Suppressor macrophage treated with lipopolysaccharide for 1 hour (primary cell): Measurements from ENCODE around the gene EIPR1.
"Not testable (repeated sequence)": the region's sequence is repeated elsewhere in the genome, so short reads cannot be mapped to it uniquely, and the experiment has no call there.

Source experiments
- DNase-seq, 3 donors: peaks; one replicate each; pipeline ENCODE4 v3.0.0-alpha.2; 2020 to 2022

Gene EIPR1

DNA sequence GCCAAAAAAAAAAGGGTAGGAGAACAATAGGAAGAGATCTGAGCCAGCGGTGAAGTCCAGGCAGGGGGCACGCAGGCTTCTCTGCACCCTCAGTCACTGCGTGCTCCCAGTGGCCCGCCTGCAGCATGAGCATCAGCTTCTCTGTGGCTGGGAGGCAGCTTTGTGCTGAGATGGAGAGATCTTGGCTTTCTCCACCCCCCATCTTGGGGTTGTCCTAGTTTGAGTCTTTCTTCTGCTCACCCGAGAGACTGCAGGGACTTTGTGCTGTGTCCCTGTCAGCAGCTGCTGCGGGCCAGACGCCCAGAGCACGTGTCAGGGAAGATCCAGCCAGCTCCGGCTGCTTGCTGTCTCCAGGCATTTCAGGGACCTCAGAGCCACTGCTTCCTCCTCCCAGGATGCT is 22.2 kb upstream of the EIPR1 start:
- no peak for DNase-seq

DNA sequence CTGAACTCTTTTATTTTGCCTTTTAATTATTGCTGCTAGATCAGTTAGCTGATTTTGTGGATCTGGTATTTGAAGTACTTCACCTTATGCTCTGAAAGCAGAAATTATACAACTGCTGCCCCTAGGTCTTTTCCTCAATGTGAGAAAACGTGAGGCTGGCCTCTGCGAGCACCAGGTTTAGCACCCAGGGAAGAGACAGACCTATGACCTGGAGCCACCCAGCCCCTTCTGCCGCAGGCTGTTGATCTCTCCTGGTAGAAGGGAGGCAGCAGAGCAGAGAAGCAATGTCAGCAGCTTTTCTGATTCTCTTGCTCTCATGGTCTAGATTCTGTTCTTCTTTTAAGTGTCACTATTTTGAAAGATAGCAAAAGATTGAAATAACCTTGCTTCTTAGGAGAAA is 21.8 kb upstream of the EIPR1 start:
- DNase-seq = no peak

DNA sequence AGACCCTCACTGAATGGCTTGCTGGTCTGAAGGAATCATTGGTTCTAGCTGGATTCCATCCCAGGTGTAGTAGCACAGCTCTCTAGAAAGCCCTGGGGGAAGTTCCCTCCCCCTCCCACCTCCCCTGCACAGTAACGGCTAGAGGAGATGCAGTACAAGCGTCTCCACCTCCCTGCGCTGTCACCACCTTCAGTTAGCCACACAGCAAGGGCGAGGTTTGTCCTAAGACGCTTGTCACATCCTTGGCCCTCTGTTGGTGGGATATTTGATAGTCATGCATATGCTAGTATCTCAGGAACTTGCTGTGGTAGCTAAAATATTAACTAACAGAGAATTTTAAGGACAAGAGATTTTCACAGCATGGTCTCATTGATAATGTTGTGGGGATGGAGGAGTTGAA is 21.2 kb upstream of the EIPR1 start:
- no peak for DNase-seq

DNA sequence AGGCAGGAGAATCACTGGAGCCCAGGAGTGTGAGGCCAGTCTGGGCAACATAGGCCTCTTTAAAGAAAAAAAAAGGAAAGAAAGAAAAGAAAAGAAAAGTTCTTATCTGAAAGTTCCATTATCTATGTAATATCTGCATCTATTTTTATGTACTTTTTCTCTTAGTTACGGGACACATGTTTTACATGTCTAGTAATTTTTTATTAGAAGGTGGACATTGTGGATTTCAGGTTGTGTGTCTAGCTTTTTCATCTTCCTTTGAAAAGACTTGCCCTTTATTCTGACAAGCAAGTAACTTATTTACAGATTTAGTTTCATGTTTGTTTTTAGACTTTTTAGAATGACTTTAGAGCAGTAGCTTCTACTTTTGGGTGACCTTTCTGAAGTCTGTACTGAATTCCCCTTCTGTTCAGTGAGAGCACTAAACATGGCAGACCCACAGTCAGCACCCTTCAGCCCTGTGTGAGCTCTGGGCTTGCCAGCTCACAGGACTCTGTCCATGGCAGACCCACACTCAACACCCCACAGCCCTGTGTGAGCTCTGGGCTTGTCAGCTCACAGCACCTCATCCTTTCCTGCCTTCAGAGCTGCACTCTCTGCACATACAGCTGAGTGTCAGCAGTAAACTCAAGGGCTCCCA is 19.4 kb upstream of the EIPR1 start:
- no peak for DNase-seq

DNA sequence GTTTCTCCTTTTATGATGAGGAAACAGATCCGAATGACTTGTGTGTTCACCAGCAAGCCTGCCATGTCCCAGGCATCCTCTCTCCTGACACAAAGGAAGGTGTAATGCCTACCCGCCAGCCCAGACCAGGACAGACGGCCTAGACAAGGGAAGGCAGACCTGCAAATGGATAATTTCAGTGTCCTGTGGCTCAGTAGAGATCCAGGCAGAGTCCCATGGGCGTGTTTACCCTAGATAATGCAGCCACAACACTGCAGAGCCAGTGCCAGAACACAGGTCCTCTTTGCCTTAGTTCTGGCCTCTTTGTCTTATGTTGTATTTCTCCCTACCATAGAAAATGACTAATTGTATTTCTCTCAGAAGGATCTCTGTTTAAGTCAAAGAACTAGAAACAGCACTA is 14.6 kb upstream of the EIPR1 start:
- DNase-seq = no peak

DNA sequence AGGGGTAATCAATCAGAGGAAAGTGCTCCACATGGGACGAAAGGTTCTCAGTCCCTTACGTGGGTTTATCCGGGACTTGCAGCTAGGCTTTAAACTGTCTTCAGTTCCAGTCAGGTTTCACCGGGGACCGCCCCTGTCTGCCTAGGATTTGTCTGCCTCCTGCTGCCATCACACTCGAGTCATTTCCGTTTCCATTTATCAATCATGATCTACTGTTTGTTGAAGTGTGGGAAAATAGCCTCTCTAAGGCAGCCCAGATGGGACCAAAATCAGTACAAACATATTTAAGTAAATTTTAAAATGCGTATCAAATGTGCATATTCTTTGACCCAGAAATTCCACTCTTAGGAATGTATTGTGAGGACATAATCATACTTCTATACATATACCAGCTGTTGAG is 12.4 kb upstream of the EIPR1 start:
- no peak for DNase-seq

DNA sequence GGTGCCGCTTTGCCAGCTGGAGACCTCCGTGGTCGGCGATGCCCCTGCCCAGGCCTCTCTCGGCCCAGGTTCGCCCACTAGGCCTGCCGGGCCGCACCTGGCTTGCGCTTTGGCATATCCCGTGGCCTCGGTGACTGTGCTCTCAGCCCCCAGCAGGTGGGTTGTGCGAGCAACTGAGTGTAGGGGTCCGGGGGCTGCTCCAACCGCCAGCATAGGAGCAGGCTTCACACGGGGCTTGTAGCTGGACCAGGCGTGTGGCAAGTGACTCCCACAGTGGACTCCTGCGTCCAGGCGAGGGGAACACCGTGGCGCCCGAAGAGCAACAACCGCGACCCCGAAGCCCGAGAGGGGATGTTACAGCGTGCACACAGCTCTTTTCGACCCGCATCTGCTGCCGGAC is 11.6 kb upstream of the EIPR1 start:
- no peak for DNase-seq

DNA sequence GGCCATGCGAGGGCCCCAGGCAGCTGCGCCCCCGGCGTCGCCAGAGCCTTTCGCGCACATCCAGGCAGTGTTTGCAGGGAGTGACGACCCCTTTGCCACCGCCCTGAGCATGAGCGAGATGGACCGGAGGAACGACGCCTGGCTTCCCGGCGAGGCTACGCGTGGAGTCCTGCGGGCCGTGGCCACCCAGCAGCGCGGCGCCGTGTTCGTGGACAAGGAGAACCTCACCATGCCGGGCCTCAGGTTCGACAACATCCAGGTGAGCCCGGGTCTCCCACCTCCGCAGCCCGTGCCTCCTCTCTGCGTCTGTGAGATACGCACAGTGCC is 10.8 kb upstream of the EIPR1 start:
- DNase-seq = no peak

DNA sequence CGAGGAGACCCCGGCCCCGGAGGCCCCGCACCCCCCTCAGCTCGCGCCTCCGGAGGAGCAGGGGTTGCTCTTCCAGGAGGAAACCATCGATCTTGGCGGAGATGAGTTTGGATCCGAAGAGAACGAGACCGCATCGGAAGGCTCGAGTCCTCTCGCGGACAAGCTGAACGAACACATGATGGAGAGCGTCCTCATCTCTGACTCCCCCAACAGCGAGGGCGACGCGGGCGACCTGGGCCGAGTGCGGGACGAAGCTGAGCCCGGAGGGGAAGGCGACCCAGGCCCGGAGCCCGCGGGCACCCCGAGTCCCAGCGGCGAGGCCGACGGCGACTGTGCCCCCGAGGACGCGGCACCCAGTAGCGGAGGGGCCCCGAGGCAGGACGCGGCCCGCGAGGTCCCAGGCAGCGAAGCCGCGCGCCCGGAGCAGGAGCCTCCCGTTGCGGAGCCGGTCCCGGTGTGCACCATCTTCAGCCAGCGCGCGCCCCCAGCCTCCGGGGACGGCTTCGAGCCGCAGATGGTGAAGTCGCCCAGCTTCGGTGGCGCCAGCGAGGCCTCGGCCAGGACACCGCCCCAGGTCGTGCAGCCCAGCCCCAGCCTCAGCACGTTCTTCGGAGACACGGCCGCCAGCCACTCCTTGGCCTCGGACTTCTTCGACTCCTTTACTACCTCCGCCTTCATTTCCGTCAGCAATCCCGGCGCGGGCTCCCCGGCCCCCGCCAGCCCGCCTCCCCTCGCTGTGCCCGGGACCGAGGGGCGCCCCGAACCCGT is 10.2 kb upstream of the EIPR1 start:
- no peak for DNase-seq

DNA sequence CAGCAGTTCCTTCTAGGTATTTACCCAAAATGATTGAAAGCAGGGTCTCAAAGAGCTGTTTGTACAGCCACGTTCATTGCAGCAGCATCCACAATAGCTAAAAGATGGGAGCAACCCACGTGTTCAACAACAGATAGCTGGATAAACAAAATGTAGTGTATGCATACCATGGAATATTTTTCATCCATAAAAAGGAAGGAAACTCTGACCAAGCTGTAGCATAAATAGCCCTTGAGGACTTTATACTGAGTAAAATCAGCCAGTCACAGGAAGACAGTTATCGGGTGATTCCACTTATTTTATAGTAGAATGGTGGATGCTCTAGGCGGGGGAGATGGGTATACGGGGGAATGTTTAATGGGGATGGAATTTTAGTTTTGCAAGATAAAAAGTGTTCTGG is 9.4 kb upstream of the EIPR1 start:
- DNase-seq = no peak

DNA sequence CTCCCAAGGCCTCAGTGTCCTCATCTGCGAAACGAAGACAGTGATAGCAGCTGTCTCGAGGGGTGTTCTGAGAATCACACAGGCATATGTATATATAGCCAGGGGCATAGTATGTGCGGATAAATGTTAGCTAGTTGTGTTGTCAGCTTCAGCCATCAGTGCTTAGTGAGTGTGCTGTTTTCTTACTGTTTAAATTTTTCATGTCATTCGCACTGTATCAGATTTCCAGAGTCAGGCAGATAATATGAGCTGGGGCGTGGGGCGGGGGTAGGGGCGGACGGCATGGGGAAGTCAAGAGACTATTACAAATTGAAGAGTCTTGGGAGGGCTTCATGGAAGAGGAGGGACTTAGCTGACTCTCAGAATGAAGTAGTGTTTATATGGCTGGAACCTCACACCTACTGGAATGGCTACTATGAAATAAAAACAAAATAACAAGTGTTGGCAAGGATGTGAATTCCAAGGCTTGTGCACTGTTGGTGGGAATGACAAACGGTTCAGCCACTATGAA is 8.9 kb upstream of the EIPR1 start:
- no peak for DNase-seq

DNA sequence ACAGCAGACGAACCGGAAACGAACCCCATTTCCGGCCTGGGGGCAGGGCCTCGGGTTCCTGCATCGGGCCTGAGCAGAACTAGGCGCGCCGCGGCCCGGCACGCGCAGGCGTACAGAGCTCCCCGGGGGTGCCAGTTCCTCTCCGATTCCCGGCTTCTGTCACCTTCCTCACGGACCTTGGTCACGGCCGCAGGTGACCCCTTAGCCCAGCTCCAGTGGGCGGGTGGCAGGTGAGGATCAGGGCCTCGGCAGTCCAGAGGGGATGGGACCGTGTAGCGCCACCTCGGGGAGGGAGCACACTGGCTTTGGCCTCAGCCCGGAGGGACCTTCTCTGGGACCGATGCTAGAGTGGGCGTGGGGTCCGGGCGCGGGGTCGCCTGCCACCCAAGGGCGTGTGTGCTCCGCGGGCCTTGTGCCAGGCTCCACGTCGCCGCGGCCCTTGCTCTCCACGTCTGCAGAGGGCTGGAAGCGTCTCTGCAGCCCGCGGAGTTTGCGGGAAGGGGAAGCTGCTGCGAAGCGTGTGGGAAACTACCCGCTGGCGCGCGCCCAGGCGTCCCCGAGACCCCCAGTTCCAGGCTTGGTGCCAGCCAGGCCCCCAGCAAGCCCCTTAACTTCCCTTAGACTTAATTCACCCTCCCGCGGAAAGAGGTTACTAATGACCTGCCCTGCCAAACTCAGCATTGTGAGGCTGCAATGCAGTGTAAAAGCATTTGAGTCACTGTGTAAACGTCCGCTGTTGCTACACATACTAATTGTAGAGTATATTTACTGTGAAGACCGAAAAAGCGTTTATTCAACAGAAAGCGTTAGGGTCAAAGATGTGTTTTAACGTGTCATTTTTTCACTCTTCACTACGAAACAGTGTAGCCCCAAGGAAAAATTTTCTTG is 2.3 kb upstream of the EIPR1 start, which contains the start of gene TRAPPC12:
TSS of gene TRAPPC12 (plus strand) at position 48 of the 888 bp plus-strand sequence. CDS start 7,930 bp downstream, outside the sequence.
- DNase-seq = peak; percentile 87 to 93 (median 90)

DNA sequence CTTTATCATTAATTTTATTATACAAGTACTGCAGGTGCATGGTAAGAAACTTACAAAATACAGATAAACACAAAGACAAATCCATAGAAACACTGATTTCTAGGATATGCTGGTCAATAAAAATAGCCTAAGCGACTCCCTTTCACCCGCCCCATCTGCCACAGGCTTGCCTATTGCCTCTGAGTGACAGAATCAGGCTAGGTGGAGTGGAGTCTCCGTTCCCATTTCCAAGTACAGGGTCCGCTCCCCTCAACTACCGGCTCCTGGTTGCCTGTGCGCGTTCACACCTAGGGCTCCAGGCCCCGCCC is 1.7 kb upstream of the EIPR1 start:
- no peak for DNase-seq

DNA sequence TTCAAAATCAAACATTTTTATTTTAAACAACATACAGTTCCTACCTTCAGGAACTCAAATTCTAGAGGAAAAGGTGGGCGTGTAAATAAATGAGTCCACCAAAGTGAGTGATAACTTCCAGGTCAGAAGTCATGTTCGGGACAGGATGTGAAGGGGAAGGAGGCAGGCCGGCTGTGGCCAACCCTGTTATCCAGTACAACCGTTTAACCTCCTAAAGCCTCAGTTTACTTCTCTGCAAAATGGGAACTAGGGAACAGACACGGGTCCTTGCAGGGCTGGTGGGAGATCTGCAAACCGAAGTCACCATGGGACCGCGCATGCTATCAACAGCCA is 373 bp downstream of the EIPR1 start:
- peak; percentile 62 to 72 (median 63) for DNase-seq

DNA sequence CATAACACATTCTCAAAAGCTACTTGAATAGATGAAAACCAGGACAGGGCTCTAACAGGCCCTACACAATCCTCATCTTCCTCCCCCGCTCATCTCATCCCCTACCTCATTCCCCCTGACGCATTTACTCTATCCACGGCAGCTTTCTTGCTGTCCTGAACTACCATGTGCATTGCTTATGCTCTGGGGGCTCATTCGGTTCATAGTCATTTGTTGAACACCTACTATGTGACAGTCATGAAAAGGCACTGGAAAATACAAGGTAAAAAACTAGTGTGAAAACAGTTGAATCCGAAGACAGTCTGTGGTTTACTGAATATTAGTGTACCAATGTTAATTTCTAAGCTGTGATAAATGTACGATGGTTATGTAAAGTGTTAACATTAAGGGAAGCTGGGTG is 797 bp downstream of the EIPR1 start:
- DNase-seq = no peak

DNA sequence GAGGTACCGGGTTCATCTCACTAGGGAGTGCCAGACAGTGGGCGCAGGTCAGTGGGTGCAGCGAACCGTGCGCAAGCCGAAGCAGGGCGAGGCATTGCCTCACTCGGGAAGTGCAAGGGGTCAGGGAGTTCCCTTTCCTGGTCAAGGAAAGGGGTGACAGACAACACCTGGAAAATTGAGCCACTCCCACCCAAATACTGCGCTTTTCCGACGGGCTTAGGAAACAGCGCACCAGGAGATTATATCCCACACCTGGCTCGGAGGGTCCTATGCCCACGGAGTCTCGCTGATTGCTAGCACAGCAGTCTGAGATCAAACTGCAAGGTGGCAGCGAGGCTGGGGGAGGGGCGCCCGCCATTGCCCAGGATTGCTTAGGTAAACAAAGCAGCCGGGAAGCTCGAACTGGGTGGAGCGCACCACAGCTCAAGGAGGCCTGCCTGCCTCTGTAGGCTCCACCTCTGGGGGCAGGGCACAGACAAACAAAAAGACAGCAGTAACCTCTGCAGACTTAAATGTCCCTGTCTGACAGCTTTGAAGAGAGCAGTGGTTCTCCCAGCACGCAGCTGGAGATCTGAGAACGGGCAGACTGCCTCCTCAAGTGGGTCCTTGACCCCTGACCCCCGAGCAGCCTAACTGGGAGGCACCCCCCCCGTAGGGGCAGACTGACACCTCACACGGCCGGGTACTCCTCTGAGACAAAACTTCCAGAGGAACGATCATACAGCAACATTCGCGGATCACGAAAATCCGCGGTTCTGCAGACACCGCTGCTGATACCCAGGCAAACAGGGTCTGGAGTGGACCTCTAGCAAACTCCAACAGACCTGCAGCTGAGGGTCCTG is 8.1 kb downstream of the EIPR1 start:
- not testable (repeated sequence) for DNase-seq

DNA sequence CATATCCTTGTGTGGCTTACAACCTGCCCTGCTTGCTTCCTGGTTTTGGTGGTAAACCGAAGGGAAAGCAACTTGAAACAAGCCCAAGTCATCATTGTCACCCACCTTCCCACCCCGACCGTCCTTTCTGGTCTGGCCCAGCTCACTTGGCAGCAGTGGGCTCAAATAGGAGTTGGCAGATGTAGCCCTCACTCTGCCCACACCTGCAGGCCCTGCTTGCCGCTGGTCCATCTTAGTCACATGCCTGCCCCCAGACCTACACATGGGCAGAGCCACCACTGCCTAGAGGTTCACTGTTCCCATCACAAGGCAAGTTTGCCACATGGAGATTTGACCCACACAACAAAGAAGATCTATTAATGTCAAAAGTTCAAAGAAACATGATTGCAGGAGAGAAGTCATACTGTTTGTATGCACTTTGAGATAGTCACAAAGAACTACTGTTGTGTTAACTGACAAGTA is 9.3 kb downstream of the EIPR1 start:
- no peak for DNase-seq

DNA sequence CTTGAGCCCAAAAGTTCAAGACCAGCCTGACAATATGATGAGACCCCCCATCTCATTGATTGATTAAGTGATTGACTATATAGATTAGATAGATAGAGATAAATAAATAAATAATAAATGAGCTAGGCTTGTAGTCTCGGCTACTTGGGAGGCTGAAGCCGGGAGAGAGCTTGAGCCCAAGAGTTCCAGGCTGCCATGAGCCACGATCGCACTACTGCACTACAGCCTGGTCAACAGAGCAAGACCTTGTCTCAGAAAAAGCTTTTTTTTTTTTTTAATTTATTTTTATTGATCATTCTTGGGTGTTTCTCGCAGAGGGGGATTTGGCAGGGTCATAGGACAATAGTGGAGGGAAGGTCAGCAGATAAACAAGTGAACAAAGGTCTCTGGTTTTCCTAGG is 12.4 kb downstream of the EIPR1 start:
- no peak for DNase-seq

DNA sequence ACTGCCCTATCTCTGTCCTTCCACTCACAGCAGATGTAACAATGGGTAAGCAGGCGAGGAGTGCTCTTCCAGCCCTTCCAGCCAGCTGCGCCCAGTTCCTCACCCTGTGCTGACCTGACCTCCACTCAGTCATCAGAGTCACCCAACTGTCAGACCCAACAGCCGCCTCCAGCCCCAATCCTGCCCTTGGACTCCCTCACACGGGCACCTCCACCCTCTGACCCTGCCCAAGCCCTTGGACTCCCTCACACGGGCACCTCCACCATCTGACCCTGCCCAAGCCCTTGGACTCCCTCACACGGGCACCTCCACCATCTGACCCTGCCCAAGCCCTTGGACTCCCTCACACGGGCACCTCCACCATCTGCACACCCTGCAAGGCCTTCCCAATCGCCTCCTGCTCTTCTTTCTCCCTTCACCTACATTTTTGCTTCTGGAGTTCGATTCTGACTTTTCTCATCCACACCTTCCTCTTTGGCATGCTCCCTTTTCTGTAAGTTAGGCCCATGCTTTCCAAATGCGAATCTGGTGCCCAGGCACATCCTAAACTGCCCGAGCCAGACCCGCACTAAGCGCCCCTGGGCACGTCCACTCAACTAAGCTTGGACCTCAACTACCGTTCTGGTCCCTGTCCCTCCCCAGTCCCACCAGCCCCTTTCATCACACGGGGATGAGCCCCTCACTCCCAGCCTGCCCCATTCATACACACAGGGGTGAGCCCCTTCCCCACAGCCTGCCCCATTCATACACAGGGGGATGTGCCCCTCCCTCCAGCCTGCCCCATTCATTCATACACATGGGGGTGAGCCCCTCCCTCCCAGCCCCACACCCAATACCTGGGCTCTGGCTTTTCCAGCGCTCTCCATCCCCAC is 15.9 kb downstream of the EIPR1 start:
- DNase-seq = no peak

DNA sequence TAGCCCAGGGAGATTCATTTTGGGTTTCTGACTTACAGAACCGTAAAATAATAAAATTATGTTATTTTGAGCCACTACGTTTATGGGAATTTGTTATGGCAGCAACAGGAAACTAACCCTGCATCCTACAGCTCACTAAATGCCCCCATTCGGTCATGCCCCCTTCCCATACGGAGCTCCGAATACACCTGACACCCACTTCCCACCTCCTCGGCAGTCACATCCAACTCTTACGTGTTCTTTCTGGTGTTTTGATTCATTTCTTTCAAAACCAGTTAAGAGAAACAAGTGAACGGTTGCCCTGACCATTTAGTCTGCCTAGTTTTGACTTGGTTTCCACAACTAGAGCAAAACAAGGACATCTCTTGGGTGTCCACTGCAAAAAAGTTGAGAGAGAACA is 19.7 kb downstream of the EIPR1 start:
- no peak for DNase-seq

DNA sequence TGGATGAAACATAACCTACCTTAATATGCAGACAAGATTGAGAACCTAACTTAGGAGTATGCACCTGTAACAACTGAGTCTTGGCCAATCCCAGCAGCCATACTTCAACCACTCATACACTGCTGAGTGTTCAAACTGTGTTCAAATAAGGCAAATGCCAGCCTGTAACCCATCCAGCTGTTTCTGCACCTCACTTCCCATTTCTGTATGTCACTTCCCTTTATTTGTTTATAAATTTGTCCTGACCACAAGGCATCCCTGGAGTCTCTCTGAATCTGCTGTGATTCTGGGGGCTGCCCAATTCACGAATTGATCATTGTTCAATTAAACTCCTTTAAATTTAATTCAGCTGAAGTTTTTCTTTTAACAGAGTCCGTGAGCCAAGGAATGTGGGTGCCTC is 20.2 kb downstream of the EIPR1 start:
- DNase-seq = peak; percentile 24 to 49 (median 47)

DNA sequence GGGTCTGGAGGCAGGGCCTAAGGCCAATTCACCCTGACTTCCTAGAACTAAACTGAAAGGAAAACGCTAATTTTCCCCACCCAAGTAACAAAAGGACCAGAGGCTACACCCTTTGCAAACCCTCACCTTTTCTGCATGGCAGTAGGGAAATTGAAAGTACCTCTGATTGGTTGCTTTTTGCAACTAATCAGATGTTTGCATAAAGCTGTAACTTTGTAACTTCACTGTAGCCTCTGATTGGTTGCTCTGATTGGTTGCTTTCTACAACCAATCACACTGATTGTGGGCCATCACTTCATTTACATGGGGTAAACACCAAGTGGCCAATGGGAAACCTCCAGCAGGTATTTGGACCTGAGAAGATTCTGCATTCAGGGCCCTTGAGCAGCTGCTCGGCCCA is 20.8 kb downstream of the EIPR1 start:
- DNase-seq = no peak
